HL-60 (cell line): Measurements from ENCODE around the gene NECTIN2.

Experiments used
- CTCF ChIP-seq: IDR thresholded peaks from one replicate; pipeline ENCODE4 v1.5.1; 2011; ENCODE audit warnings: low read length, control low read depth, inconsistent platforms; ENCODE audit not compliant: insufficient read depth
- POLR2AphosphoS5 ChIP-seq: IDR thresholded peaks from 2 replicates; pipeline ENCODE4 v1.6.1; 2012; ENCODE audit warnings: low read depth
- REST ChIP-seq: IDR thresholded peaks from 2 replicates; pipeline ENCODE4 v1.6.1; 2012; ENCODE audit warnings: low read depth; ENCODE audit not compliant: insufficient replicate concordance
- SPI1 ChIP-seq: IDR thresholded peaks from 2 replicates; pipeline ENCODE4 v1.6.1; 2012; ENCODE audit warnings: low read depth, mild to moderate bottlenecking, borderline replicate concordance

GRCh38 chr19:44890366-44891015 lies 44.4 kb downstream of the NECTIN2 start:
- TF ChIP-seq CTCF = no peak
- peak; percentile 67 for TF ChIP-seq REST
- peak; percentile 88 for TF ChIP-seq POLR2AphosphoS5
- peak; percentile 87 for TF ChIP-seq SPI1
